ENCODE data around the gene OR5D13.

DNA sequence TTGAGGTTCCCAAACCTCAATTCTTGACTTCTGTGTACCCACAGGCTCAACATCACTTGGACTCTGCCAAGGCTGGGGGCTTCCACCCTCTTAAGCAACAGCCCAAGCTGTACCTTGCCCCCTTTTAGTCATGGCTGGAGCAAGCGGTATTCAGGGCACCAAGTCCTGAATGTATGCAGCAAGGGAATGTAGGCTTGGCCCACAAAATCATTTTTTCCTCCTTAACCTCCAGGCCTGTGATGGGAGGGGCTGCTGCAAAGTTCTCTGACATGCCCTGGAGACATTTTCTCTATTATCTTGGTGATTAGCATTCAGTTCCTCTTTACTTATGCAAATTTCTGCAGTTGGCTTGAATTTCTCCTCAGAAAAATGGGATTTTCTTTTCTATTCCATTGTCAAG lies 33.0 kb downstream of the OR5D13 start:
- TF ChIP-seq, protein P1, sequence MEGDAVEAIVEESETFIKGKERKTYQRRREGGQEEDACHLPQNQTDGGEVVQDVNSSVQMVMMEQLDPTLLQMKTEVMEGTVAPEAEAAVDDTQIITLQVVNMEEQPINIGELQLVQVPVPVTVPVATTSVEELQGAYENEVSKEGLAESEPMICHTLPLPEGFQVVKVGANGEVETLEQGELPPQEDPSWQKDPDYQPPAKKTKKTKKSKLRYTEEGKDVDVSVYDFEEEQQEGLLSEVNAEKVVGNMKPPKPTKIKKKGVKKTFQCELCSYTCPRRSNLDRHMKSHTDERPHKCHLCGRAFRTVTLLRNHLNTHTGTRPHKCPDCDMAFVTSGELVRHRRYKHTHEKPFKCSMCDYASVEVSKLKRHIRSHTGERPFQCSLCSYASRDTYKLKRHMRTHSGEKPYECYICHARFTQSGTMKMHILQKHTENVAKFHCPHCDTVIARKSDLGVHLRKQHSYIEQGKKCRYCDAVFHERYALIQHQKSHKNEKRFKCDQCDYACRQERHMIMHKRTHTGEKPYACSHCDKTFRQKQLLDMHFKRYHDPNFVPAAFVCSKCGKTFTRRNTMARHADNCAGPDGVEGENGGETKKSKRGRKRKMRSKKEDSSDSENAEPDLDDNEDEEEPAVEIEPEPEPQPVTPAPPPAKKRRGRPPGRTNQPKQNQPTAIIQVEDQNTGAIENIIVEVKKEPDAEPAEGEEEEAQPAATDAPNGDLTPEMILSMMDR (IDR thresholded peaks at IDR 0.05; ENCODE audit: low read length), result no peak
- TF ChIP-seq EZH2 (optimal IDR thresholded peaks at IDR 0.05; ENCODE audit: low read depth, low read length) (no peak), EZH2phosphoT487 (IDR thresholded peaks at IDR 0.05; ENCODE audit: low read length) (no peak)
